ENCODE data around the gene PCBP1.

DNA sequence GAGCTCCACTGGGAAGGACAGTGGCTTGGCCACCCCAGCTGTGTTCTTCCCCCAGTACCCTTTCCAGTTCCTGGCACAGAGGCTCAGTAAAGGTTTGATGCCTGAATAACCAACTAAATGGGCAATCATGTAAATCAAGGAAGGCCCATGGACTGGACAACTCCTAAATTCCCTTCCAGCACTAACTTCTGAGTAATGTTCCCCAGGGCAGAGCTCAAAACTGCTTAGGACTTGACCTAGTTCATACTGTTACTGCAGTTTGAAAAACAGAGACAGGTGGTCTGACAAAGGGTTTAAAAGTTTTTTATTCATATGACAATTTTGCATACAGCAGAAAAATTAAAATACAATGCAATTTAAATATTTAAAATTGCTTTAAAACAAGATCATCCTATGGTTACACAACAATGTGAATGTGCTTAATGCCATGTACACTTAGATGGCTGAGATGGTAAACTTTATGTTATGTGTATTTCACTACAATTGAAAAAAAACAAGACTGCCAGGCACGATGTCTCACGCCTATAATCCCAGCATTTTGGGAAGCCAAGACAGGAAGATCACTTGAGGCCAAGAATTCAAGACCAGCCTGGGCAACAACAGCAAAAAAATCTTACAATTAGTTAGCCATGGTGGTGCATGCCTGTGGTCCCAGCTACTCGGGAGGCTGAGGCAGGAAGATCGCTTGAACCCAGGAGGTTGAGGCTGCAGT is 26.2 kb downstream of the PCBP1 start:
- TF ChIP-seq, protein P1, sequence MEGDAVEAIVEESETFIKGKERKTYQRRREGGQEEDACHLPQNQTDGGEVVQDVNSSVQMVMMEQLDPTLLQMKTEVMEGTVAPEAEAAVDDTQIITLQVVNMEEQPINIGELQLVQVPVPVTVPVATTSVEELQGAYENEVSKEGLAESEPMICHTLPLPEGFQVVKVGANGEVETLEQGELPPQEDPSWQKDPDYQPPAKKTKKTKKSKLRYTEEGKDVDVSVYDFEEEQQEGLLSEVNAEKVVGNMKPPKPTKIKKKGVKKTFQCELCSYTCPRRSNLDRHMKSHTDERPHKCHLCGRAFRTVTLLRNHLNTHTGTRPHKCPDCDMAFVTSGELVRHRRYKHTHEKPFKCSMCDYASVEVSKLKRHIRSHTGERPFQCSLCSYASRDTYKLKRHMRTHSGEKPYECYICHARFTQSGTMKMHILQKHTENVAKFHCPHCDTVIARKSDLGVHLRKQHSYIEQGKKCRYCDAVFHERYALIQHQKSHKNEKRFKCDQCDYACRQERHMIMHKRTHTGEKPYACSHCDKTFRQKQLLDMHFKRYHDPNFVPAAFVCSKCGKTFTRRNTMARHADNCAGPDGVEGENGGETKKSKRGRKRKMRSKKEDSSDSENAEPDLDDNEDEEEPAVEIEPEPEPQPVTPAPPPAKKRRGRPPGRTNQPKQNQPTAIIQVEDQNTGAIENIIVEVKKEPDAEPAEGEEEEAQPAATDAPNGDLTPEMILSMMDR (IDR thresholded peaks at IDR 0.05), result no peak
- TF ChIP-seq POLR2AphosphoS5 (IDR thresholded peaks at IDR 0.05; ENCODE audit: insufficient read depth in 1 of 2, low read depth in 1 of 2) (no peak), POLR2A (IDR thresholded peaks at IDR 0.05) (no peak)

Measured in vagina (tissue), 2 donors.